Measurements from ENCODE around the gene MEIS1.

- no peak for TF ChIP-seq CTCF (optimal IDR thresholded peaks at IDR 0.05 in 1 of 3, IDR thresholded peaks at IDR 0.05 in 1 of 3, conservative IDR thresholded peaks at IDR 0.05 in 1 of 3; ENCODE audit: extremely low read depth in 1 of 3, insufficient read depth in 2 of 3, low read length in 3 of 3)
- TF ChIP-seq EZH2 (IDR thresholded peaks at IDR 0.05; ENCODE audit: low read length): no peak
These were observed 134.5 kb downstream of the MEIS1 start for GRCh38 chr2:66569321-66569851.

Data from keratinocyte (primary cell).